HG03039 (cell line): Measurements from ENCODE around the gene TCEA2.

Experiments
- ATAC-seq: cut with Tn5 transposase; IDR thresholded peaks from one replicate; pipeline ENCODE4 v1.9.1; 2021; ENCODE audit warnings: mild to moderate bottlenecking, moderate library complexity; ENCODE audit not compliant: unreplicated experiment

Gene TCEA2

DNA sequence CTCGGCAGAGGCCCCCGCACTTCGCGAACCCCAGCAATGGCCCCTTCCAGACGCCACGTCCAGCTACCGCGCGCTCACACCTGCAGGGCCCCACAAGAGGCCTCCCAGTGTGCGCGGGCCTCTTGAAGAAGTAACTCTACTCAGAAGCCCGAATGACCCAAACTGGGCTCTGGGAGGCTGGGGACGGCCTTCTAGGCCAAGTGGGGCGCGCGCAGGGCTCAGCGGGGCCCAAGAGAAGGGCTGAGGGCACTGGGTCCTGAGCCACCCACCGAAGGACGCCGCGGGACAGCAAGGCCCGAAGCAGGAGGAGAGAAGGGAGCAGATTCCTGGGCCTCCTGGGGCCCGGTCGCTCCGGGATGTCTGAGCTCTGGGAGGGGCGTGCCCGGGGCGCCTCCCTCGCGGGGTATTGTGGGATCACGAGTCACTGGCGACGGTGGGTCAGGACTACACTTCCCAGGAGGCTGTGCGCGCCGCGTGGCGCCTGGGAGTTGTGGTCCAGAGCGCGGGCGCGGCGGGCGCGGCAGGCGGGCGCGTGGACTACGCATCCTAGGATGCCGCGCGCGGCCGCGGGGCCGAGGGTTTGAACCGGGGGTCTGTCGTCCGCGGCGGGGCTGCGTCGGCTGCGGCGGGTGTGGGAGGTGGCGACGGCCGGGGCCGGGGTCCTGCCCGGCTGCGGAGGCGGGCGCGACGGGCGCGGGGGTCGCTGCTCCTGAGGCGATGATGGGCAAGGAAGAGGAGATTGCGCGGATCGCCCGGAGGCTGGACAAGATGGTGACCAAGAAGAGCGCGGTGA is at the start of gene TCEA2:
Gene TCEA2 (plus strand): TSS at position 603 of the 793 bp plus-strand sequence. CDS start 115 bp downstream, at position 718.
- ATAC-seq: peak; percentile 66

GRCh38 chr20:64015635-64016034 is 47.4 kb upstream of the TCEA2 start:
- ATAC-seq: no peak

DNA sequence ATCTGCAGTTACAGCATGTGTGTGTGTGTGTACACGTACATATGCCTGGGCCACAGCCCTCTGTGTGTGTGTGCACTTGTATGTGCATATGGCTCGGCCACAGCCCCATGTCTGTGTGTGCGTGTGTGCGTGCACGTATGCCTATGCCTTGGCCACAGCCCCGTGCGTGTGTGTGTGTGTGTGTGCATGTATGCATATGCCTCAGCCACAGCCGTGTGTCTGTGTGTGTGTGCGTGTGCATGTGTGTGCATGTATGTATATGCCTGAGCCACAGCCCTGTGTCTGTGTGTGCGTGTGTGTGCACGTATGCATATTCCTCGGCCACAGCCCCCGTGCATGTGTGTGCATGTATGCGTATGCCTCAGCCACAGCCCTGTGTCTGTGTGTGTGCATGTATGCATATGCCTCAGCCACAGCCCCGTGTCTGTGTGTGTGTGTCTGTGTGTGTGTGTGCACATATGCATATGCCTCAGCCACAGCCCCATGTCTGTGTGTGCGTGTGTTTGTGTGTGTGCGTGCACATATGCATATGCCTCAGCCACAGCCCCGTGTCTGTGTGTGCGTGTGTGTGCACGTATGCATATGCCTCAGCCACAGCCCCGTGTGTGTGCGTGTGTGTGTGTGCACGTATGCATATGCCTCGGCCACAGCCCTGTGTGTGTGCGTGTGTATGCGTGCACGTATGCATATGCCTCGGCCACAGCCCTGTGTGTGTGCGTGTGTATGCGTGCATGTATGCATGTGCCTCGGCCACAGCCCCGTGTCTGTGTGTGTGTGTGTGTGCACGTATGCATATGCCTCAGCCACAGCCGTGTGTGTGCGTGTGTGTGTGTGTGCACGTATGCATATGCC is 41.6 kb upstream of the TCEA2 start:
- no peak for ATAC-seq

GRCh38 chr20:64022671-64023360 is 40.2 kb upstream of the TCEA2 start:
- no peak for ATAC-seq

- no peak for ATAC-seq
Measured at GRCh38 chr20:64023361-64024140, 39.4 kb upstream of the TCEA2 start.

- ATAC-seq: no peak
Measured at GRCh38 chr20:64024141-64024990, 38.6 kb upstream of the TCEA2 start.

DNA sequence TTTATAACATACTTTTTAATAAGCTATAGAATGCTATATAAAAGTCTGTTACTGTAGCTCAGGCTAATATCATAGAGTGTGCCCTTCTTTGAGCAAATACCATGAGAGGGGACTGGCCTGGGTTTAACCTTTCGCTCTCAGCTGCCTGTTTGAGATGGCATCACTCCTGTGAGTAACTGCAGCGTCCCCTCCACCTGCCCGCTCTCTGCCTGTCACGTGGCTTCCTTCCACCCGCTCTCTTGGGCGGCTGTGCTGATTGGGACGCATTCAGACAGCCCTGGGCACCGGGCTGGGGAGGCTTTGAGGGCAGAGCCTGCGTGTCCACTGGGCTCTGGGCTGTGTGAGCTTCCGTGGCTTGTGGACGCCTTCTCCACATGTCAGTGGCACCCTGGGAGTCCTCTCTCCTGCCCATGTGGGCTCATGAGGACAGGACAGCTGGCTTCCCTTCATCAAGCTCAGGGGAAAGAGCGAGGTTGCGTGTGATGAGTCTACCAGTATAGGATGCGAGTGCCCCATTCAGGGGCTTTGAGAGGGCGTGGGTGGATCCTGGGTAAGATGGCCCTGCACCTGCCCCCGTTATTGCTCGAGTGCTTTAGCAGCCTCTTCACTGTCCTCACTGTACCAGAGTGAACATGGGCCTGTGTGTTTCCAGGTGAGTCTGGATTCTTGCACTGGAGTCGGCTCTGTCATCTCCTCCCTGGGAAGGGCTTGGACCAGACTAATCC is 37.7 kb upstream of the TCEA2 start:
- no peak for ATAC-seq

- no peak for ATAC-seq
Measured at GRCh38 chr20:64025826-64026412, 37.1 kb upstream of the TCEA2 start.

DNA sequence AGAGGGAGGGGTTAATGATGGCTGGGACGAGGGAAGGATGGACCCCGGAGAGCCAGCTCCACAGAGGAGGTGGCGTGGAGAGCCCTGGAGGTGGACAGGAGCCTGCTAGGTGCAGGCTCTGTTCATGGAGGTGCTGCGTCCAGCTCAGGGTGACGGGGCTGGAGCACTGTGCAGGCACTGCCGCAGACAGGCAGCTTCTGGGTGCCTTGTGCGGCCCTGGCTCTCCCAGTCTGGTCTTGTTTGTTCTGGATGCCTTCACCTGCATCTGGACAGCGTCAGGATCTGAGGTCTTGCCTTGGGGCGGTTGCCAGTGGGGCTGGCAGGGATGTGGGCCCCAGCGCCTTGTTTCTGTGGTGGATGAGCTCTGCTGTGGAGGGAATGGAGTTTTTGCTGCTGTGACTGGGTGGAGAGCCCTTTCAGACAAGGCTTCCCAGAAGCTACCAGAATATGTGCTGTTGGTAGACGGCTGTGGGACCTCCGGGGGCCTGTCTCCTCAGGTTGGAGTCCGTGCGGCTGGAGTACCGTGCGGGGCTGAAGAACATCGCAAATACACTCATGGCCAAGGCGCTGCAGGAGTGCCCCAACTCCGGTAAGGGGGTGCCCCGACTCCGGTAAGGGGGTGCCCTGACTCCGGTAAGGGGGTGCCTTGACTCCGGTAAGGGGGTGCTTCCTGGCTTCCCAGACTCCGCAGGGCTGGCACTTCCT is 34.9 kb upstream of the TCEA2 start:
- ATAC-seq: no peak

GRCh38 chr20:64029293-64030117 is 33.5 kb upstream of the TCEA2 start:
- ATAC-seq: no peak

- ATAC-seq: no peak
Measured at GRCh38 chr20:64030371-64031134, 32.4 kb upstream of the TCEA2 start.

DNA sequence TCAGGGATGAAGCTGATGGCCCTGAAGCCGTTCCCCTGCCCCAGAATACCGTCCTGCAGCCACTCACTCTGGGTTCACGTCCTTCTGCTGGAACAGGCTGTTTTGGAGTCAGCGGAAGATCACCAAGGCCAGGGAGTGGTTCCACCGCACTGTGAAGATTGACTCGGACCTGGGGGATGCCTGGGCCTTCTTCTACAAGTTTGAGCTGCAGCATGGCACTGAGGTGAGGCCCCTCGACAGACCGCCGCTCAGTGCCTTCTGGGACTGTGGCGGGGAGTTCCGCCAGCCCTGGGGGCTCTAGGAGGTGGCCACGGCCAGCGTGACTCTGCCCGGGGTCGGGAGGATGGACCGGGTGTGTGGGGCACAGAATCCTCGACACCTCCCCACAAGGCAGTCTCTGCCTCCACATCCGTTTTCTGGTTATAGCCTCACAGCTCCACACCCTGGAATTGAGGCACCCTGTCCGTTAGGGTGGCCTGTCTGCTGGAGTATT is 31.1 kb upstream of the TCEA2 start:
- ATAC-seq: no peak

GRCh38 chr20:64032706-64033624 is 30.0 kb upstream of the TCEA2 start:
- ATAC-seq: no peak

- ATAC-seq: no peak
Measured at GRCh38 chr20:64033981-64034493, 29.0 kb upstream of the TCEA2 start.
